ENCODE results near the gene ZMYND19.
A peak's percentile ranks its signal among the peaks of the same experiment; 100 is the strongest.

The ZMYND19 gene

DNA sequence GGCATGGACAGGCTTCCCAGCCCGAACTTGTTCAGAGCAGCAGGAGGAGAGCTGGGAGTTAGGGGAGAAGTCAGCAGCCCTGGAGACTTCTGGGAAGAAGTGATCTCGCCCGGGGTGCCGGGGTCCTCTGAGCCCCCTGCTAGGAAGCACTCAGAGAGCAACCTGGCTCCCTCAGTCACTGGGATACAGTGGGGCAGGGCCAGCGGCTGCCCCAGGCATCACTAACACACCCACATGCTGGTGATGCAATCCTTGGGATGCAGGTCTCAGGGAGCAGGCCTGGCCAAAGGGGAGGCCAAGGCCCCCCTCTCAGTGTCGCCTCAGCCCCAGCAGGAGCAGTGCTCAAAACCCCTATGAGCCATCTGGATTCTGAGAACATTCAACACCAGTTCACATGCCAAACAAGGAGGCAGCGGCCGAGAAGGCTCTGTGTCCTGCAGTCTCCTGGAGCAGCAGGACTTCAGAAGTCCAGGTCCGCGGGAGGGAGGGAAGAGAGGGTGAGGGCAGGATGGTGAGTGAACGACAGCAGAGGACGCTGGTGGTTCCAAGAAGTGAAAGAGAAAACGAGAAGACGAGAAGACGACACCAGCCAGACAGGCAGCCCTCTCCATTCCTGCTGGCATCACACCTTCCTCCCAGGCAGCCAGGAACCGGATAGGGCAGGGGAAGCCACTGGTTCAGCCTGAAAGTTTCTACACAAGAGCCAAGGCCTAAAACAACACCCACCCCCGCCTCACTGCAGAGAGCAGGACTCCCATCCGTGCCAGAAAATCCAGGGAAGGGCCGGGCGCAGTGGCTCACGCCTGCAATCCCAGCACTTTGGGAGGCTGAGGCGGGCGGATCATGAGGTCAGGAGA lies 42.4 kb downstream of the ZMYND19 start:
- no peak overlapping the region for H3K9ac ChIP-seq (ENCODE audit: low read depth, low read length, poor library complexity)
- no peak overlapping the region for H4K91ac ChIP-seq (ENCODE audit: low read depth, low read length, poor library complexity)
- peaks cover 5% of the 10 kb centered on the region for H3K79me1 ChIP-seq (ENCODE audit: low read depth, low read length)
- peak overlapping the region in 1 of 2 donors; percentile 35 for H3K4me3 ChIP-seq (ENCODE audit: low read length in 2 of 2)
- no peak overlapping the region for H3K4me2 ChIP-seq (ENCODE audit: insufficient read depth, low read length, poor library complexity, severe bottlenecking)
- peaks cover 0 to 6% of the 10 kb centered on the region in 2 donors for H3K36me3 ChIP-seq (replicated peaks in 1 of 2; ENCODE audit: control insufficient read depth in 2 of 2, insufficient read depth in 2 of 2, low read length in 2 of 2)
- no peak overlapping the region for H3K4ac ChIP-seq (ENCODE audit: low read length)
- no peak overlapping the region for H3K14ac ChIP-seq (ENCODE audit: low read length)
- H3K18ac ChIP-seq (ENCODE audit: low read length): no peak overlapping the region
- no peak overlapping the region for H2BK12ac ChIP-seq (ENCODE audit: low read length)
- peaks cover 7 to 13% of the 10 kb centered on the region in 2 donors for H3K9me3 ChIP-seq (replicated peaks in 1 of 2; ENCODE audit: control insufficient read depth in 2 of 2, insufficient read depth in 1 of 2, low read depth in 1 of 2, low read length in 2 of 2)
- H3K27me3 ChIP-seq (ENCODE audit: control insufficient read depth in 3 of 3, insufficient read depth in 3 of 3, low read depth in 1 of 3, low read length in 3 of 3): no peaks in the 10 kb centered on the region
- H2BK5ac ChIP-seq (ENCODE audit: low read length): no peak overlapping the region
- H4K8ac ChIP-seq (ENCODE audit: low read depth, low read length): no peak overlapping the region
- peak overlapping the region; percentile 67 for H2BK15ac ChIP-seq (ENCODE audit: low read length)
- DNase-seq (ENCODE audit: low spot score): no peak
- H3K4me1 ChIP-seq (ENCODE audit: control insufficient read depth in 2 of 2, insufficient read depth in 1 of 2, low read depth in 1 of 2, low read length in 2 of 2): peaks cover 6 to 13% of the 10 kb centered on the region in 2 donors
- no peak overlapping the region for H2BK120ac ChIP-seq (ENCODE audit: low read depth, low read length)
- no CpG with 5 or more reads among the region's 23 CpGs for WGBS, 2 donors (ENCODE audit: extremely low coverage in 2 of 2, insufficient read length in 2 of 2, insufficient replicate concordance in 1 of 2)
- no peak overlapping the region for H2AK5ac ChIP-seq (ENCODE audit: low read depth, low read length)
- no peak overlapping the region for H3K23ac ChIP-seq (ENCODE audit: low read depth, low read length, poor library complexity)
- H3K27ac ChIP-seq (replicated peaks; ENCODE audit: low read length): no peak overlapping the region
- no peak overlapping the region for H2AFZ ChIP-seq (ENCODE audit: low read length)

DNA sequence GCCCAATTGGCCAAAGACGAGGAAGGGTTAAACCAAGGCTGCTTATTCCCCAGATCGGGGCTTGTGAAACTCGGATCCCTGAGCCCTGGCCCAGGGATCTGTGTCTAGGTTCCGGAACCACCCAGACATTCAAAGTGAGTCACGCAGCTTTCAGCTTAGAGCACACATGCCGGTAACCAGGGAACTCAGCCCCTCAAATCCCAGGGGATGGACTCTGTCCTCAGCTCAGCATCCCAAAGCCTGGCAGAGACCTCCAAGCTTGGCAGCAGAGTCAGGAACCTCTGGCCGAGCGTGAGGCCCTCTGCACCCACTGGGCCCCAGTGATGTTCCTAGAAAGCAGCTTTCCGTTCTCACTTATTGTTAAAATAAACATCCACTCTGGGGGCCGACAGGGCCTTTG lies 45.2 kb downstream of the ZMYND19 start:
- H2BK12ac ChIP-seq (ENCODE audit: low read length): no peak overlapping the region
- no peak overlapping the region for H2BK5ac ChIP-seq (ENCODE audit: low read length)
- H3K9me3 ChIP-seq (replicated peaks in 1 of 2; ENCODE audit: control insufficient read depth in 2 of 2, insufficient read depth in 1 of 2, low read depth in 1 of 2, low read length in 2 of 2): peaks cover 7 to 13% of the 10 kb centered on the region in 2 donors
- no peak overlapping the region for H2AK5ac ChIP-seq (ENCODE audit: low read depth, low read length)
- H2BK15ac ChIP-seq (ENCODE audit: low read length): no peak overlapping the region
- H3K14ac ChIP-seq (ENCODE audit: low read length): no peak overlapping the region
- no peak overlapping the region for H3K4me2 ChIP-seq (ENCODE audit: insufficient read depth, low read length, poor library complexity, severe bottlenecking)
- no peak overlapping the region for H2AFZ ChIP-seq (ENCODE audit: low read length)
- H3K27me3 ChIP-seq (ENCODE audit: control insufficient read depth in 3 of 3, insufficient read depth in 3 of 3, low read depth in 1 of 3, low read length in 3 of 3): no peaks in the 10 kb centered on the region
- H3K18ac ChIP-seq (ENCODE audit: low read length): no peak overlapping the region
- no peak overlapping the region for H3K4ac ChIP-seq (ENCODE audit: low read length)
- no CpG with 5 or more reads among the region's 10 CpGs for WGBS, 2 donors (ENCODE audit: extremely low coverage in 2 of 2, insufficient read length in 2 of 2, insufficient replicate concordance in 1 of 2)
- no peak overlapping the region for H3K4me3 ChIP-seq (ENCODE audit: low read length in 2 of 2)
- H3K9ac ChIP-seq (ENCODE audit: low read depth, low read length, poor library complexity): no peak overlapping the region
- H3K79me1 ChIP-seq (ENCODE audit: low read depth, low read length): peaks cover 5% of the 10 kb centered on the region
- H3K27ac ChIP-seq (replicated peaks; ENCODE audit: low read length): no peak overlapping the region
- peaks cover 7 to 13% of the 10 kb centered on the region in 2 donors for H3K4me1 ChIP-seq (ENCODE audit: control insufficient read depth in 2 of 2, insufficient read depth in 1 of 2, low read depth in 1 of 2, low read length in 2 of 2)
- H3K36me3 ChIP-seq (replicated peaks in 1 of 2; ENCODE audit: control insufficient read depth in 2 of 2, insufficient read depth in 2 of 2, low read length in 2 of 2): no peaks in the 10 kb centered on the region
- peak overlapping the region; percentile 6 for H4K8ac ChIP-seq (ENCODE audit: low read depth, low read length)
- no peak overlapping the region for H4K91ac ChIP-seq (ENCODE audit: low read depth, low read length, poor library complexity)
- no peak overlapping the region for H3K23ac ChIP-seq (ENCODE audit: low read depth, low read length, poor library complexity)
- no peak for DNase-seq (ENCODE audit: low spot score)
- H2BK120ac ChIP-seq (ENCODE audit: low read depth, low read length): no peak overlapping the region

DNA sequence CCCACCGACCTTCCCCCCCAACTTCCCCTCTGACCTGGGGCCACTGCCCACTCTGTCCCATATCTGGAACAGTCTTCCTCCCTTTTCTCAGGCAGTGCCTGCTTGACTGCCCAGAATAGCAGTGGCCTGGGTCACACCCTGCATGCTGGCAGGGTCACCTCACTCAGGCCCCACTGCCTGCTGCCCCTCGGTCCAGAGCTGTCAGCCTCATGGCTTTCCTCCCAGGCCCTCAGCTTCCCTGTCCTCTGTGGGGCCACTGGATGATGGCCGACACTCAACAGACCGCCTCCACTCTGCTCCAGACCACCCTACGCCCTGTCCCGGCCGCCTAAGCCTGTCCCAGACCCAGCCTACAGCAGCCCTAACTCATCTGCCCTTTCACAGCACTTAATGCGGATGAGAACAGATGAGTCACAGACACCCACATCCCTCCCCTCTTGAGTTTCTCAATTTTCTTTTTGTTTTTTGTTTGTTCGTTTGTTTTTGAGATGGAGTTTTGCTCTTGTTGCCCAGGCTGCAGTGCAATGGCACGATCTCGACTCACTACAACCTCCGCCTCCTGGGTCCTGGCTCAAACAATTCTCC lies 46.0 kb downstream of the ZMYND19 start:
- H3K27me3 ChIP-seq (ENCODE audit: control insufficient read depth in 3 of 3, insufficient read depth in 3 of 3, low read depth in 1 of 3, low read length in 3 of 3): no peaks in the 10 kb centered on the region
- DNase-seq (ENCODE audit: low spot score): no peak
- H3K4me3 ChIP-seq (ENCODE audit: low read length in 2 of 2): no peak overlapping the region
- peaks cover 3 to 7% of the 10 kb centered on the region in 2 donors for H3K4me1 ChIP-seq (ENCODE audit: control insufficient read depth in 2 of 2, insufficient read depth in 1 of 2, low read depth in 1 of 2, low read length in 2 of 2)
- H3K36me3 ChIP-seq (replicated peaks in 1 of 2; ENCODE audit: control insufficient read depth in 2 of 2, insufficient read depth in 2 of 2, low read length in 2 of 2): no peaks in the 10 kb centered on the region
- H2AK5ac ChIP-seq (ENCODE audit: low read depth, low read length): peak overlapping the region; percentile 74
- no peak overlapping the region for H3K18ac ChIP-seq (ENCODE audit: low read length)
- no peak overlapping the region for H4K8ac ChIP-seq (ENCODE audit: low read depth, low read length)
- peaks cover 3% of the 10 kb centered on the region for H3K79me1 ChIP-seq (ENCODE audit: low read depth, low read length)
- no peak overlapping the region for H4K91ac ChIP-seq (ENCODE audit: low read depth, low read length, poor library complexity)
- H2BK15ac ChIP-seq (ENCODE audit: low read length): no peak overlapping the region
- H3K9ac ChIP-seq (ENCODE audit: low read depth, low read length, poor library complexity): no peak overlapping the region
- no peak overlapping the region for H3K4ac ChIP-seq (ENCODE audit: low read length)
- no peak overlapping the region for H3K4me2 ChIP-seq (ENCODE audit: insufficient read depth, low read length, poor library complexity, severe bottlenecking)
- H2BK12ac ChIP-seq (ENCODE audit: low read length): no peak overlapping the region
- peak overlapping the region; percentile 44 for H3K23ac ChIP-seq (ENCODE audit: low read depth, low read length, poor library complexity)
- H3K14ac ChIP-seq (ENCODE audit: low read length): no peak overlapping the region
- H3K9me3 ChIP-seq (replicated peaks in 1 of 2; ENCODE audit: control insufficient read depth in 2 of 2, insufficient read depth in 1 of 2, low read depth in 1 of 2, low read length in 2 of 2): peaks cover 7 to 13% of the 10 kb centered on the region in 2 donors
- no peak overlapping the region for H2BK120ac ChIP-seq (ENCODE audit: low read depth, low read length)
- H2AFZ ChIP-seq (ENCODE audit: low read length): no peak overlapping the region
- WGBS, 2 donors (ENCODE audit: extremely low coverage in 2 of 2, insufficient read length in 2 of 2, insufficient replicate concordance in 1 of 2): no CpG with 5 or more reads among the region's 12 CpGs
- no peak overlapping the region for H3K27ac ChIP-seq (replicated peaks; ENCODE audit: low read length)
- no peak overlapping the region for H2BK5ac ChIP-seq (ENCODE audit: low read length)

DNA sequence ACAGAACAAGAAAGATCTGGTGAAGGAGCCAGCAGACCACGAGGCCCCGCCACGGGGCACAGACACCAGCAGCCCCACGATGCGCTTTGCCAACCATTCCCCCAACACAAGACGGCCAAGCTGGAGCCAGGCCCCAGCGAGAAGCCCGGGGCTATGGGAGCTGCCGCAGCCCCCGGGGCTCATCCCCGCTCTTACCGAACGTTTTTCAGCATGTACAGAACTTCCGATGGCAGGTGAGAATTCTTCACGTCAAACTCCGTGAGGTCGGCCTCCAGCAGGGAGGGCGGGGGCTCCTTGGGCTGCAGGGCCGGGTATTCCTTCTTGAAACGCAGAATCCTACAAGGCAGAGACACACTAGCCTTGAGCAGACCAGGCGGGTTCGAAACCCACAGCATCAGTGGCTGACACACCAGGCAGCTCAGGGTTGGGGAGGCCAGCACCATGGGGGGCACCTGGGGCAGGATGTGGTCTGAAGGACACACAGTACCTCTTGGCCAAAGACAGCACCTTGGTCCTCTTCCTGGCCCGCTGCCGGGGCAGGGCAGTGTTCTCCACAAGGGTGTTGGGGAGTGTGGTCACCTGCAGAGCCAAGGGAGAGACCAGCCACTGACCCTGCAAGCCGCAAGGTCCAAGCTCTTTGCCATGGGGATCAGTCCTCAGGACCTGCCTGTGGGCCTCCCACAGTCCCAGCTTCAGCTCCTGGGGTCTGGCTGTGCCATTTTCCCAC lies 46.9 kb downstream of the ZMYND19 start:
- H3K79me1 ChIP-seq (ENCODE audit: low read depth, low read length): peaks cover 3% of the 10 kb centered on the region
- peak overlapping the region; percentile 75 for H2BK5ac ChIP-seq (ENCODE audit: low read length)
- H3K36me3 ChIP-seq (replicated peaks in 1 of 2; ENCODE audit: control insufficient read depth in 2 of 2, insufficient read depth in 2 of 2, low read length in 2 of 2): no peaks in the 10 kb centered on the region
- no peak overlapping the region for H4K8ac ChIP-seq (ENCODE audit: low read depth, low read length)
- no peak for DNase-seq (ENCODE audit: low spot score)
- no peak overlapping the region for H3K23ac ChIP-seq (ENCODE audit: low read depth, low read length, poor library complexity)
- H3K4me2 ChIP-seq (ENCODE audit: insufficient read depth, low read length, poor library complexity, severe bottlenecking): no peak overlapping the region
- no peak overlapping the region for H2BK120ac ChIP-seq (ENCODE audit: low read depth, low read length)
- H3K18ac ChIP-seq (ENCODE audit: low read length): no peak overlapping the region
- H2AFZ ChIP-seq (ENCODE audit: low read length): no peak overlapping the region
- H2BK12ac ChIP-seq (ENCODE audit: low read length): no peak overlapping the region
- WGBS, 2 donors (ENCODE audit: extremely low coverage in 2 of 2, insufficient read length in 2 of 2, insufficient replicate concordance in 1 of 2): no CpG with 5 or more reads among the region's 25 CpGs
- no peak overlapping the region for H3K4ac ChIP-seq (ENCODE audit: low read length)
- peak overlapping the region; percentile 75 for H2BK15ac ChIP-seq (ENCODE audit: low read length)
- H4K91ac ChIP-seq (ENCODE audit: low read depth, low read length, poor library complexity): no peak overlapping the region
- H3K27ac ChIP-seq (replicated peaks; ENCODE audit: low read length): no peak overlapping the region
- peaks cover 7 to 13% of the 10 kb centered on the region in 2 donors for H3K9me3 ChIP-seq (replicated peaks in 1 of 2; ENCODE audit: control insufficient read depth in 2 of 2, insufficient read depth in 1 of 2, low read depth in 1 of 2, low read length in 2 of 2)
- H3K4me1 ChIP-seq (ENCODE audit: control insufficient read depth in 2 of 2, insufficient read depth in 1 of 2, low read depth in 1 of 2, low read length in 2 of 2): peaks cover 3 to 7% of the 10 kb centered on the region in 2 donors
- H3K27me3 ChIP-seq (ENCODE audit: control insufficient read depth in 3 of 3, insufficient read depth in 3 of 3, low read depth in 1 of 3, low read length in 3 of 3): no peaks in the 10 kb centered on the region
- peak overlapping the region; percentile 74 for H2AK5ac ChIP-seq (ENCODE audit: low read depth, low read length)
- H3K4me3 ChIP-seq (ENCODE audit: low read length in 2 of 2): no peak overlapping the region
- H3K14ac ChIP-seq (ENCODE audit: low read length): no peak overlapping the region
- no peak overlapping the region for H3K9ac ChIP-seq (ENCODE audit: low read depth, low read length, poor library complexity)
